OCI-LY1 (cell line): Measurements from ENCODE around the gene SNAP25.

Source experiments
- CTCF ChIP-seq: fragments of 200-600 bp; sonication (generic), shearing (Covaris generic); IDR thresholded peaks from 2 replicates; pipeline ENCODE4 v1.5.1; 2017; ENCODE audit warnings: mild to moderate bottlenecking, antibody characterized with exemption, low read length, moderate library complexity, mixed read lengths
- EZH2 ChIP-seq: fragments of 200-600 bp; sonication (generic), shearing (Covaris generic); IDR thresholded peaks from 2 replicates; pipeline ENCODE4 v1.8.0; 2017; ENCODE audit warnings: borderline replicate concordance, mixed run types, mild to moderate bottlenecking, antibody characterized with exemption, low read length, moderate library complexity, mixed read lengths

- TF ChIP-seq EZH2 (no peak), CTCF (no peak)
Measured at GRCh38 chr20:10174400-10174799, 44.2 kb upstream of the SNAP25 start.
